HepG2 (cell line): ENCODE results near the gene SYT9. TPM values are rescaled to one million over a fixed set of nuclear protein-coding genes. Genes with fewer than 3 reads are reported as not detected.

Experiments
- FOXM1 ChIP-seq: sonication (generic); formaldehyde crosslinking; IDR thresholded peaks from 2 replicates; pipeline ENCODE4 v1.5.0; 2020; ENCODE audit warnings: missing genetic modification reagents
- GPN1 ChIP-seq: sonication (generic); formaldehyde crosslinking; IDR thresholded peaks from 2 replicates; pipeline ENCODE4 v1.5.1; 2020; ENCODE audit warnings: missing genetic modification reagents, borderline replicate concordance
- HDAC6 ChIP-seq: fragments of 200-600 bp; sonication (generic); IDR thresholded peaks from 2 replicates; pipeline ENCODE4 v1.7.0; 2017; ENCODE audit warnings: mild to moderate bottlenecking, antibody characterized with exemption, low read length, low read depth
- NCOA1 ChIP-seq: sonication (generic); formaldehyde crosslinking; IDR thresholded peaks from 2 replicates; pipeline ENCODE4 v1.9.0; 2021; ENCODE audit warnings: missing genetic modification reagents
- NFKB2 ChIP-seq: sonication (generic); formaldehyde crosslinking; IDR thresholded peaks from 2 replicates; pipeline ENCODE4 v1.4.0; 2020; ENCODE audit warnings: missing genetic modification reagents, borderline replicate concordance
- SALL1 ChIP-seq: sonication (generic); formaldehyde crosslinking; IDR thresholded peaks from 2 replicates; pipeline ENCODE4 v1.8.0; 2022; ENCODE audit warnings: mild to moderate bottlenecking, missing genetic modification reagents
- SRY ChIP-seq: sonication (generic); formaldehyde crosslinking; IDR thresholded peaks from 2 replicates; pipeline ENCODE4 v1.8.0; 2022; ENCODE audit warnings: mild to moderate bottlenecking, missing genetic modification reagents
- YY1 ChIP-seq: IDR thresholded peaks from 2 replicates; pipeline ENCODE4 v1.6.1; 2011; ENCODE audit warnings: low read length, low read depth, moderate library complexity, mild to moderate bottlenecking; ENCODE audit not compliant: insufficient read depth, insufficient replicate concordance
- ZNF451 ChIP-seq: sonication (generic); formaldehyde crosslinking; IDR thresholded peaks from 2 replicates; pipeline ENCODE4 v1.5.0; 2020; ENCODE audit warnings: mild to moderate bottlenecking, missing genetic modification reagents
- ZNF678 ChIP-seq: sonication (generic); formaldehyde crosslinking; IDR thresholded peaks from 2 replicates; pipeline ENCODE4 v1.4.0; 2020; ENCODE audit warnings: mild to moderate bottlenecking, missing genetic modification reagents
- polyA plus RNA-seq, 8 experiments: library from polyadenylated mRNA; depleted of rRNA in 3 of 8; stranded (reverse) in 7 of 8; unstranded in 1 of 8; fragments of >200 nt; fragmentation: Illumina TruSeq in 4 of 8; extraction: Trizol in 4 of 8; gene quantifications; 2 replicates each; pipeline versions ENCODE4 v1.2.1 to v1.2.3, GENCODE V29; 2011 to 2016; ENCODE audit warnings: low read depth in 4 of 8, missing spikeins in 1 of 8, mixed read lengths in 1 of 8; ENCODE audit not compliant: insufficient read depth in 1 of 8
- total RNA-seq, 5 experiments: library from RNA; depleted of rRNA; stranded (reverse); fragments of >200 nt; fragmentation: Illumina TruSeq; extraction: Trizol; gene quantifications; 2 replicates each; pipeline ENCODE4 v1.2.3, GENCODE V29; 2016; ENCODE audit warnings: low read depth in 1 of 5
- TF ChIP-seq, protein P1 (sequence below): sonication (generic); formaldehyde crosslinking; IDR thresholded peaks from 2 replicates; pipeline ENCODE4 v1.4.0; 2020; ENCODE audit warnings: missing genetic modification reagents
- TF ChIP-seq, protein P2 (sequence below): sonication (generic); formaldehyde crosslinking; IDR thresholded peaks from 2 replicates; pipeline ENCODE4 v1.9.0; 2022; ENCODE audit warnings: missing genetic modification reagents, mild to moderate bottlenecking, borderline replicate concordance
- TF ChIP-seq, protein P3 (sequence below): sonication (generic); formaldehyde crosslinking; IDR thresholded peaks from 2 replicates; pipeline ENCODE4 v1.8.1; 2023; ENCODE audit warnings: mild to moderate bottlenecking, inconsistent platforms, moderate library complexity, missing genetic modification reagents, borderline replicate concordance
- TF ChIP-seq, protein P4 (sequence below): IDR thresholded peaks from 2 replicates; pipeline ENCODE4 v1.6.1; 2012; ENCODE audit warnings: inconsistent platforms
- TF ChIP-seq, protein P5 (sequence below): sonication (generic); formaldehyde crosslinking; IDR thresholded peaks from 2 replicates; pipeline ENCODE4 v1.5.0; 2020; ENCODE audit warnings: mild to moderate bottlenecking, missing genetic modification reagents, borderline replicate concordance
- TF ChIP-seq, protein P6 (sequence below): IDR thresholded peaks from 2 replicates; pipeline ENCODE4 v1.6.1; 2018; ENCODE audit warnings: missing genetic modification reagents, mild to moderate bottlenecking, missing compliant biosample characterization

Gene SYT9
- total and polyA plus RNA-seq, 2 of the 13 experiments (the other 11 are each of a cell fraction or from before 2014, with no cell fraction given): not detected

DNA sequence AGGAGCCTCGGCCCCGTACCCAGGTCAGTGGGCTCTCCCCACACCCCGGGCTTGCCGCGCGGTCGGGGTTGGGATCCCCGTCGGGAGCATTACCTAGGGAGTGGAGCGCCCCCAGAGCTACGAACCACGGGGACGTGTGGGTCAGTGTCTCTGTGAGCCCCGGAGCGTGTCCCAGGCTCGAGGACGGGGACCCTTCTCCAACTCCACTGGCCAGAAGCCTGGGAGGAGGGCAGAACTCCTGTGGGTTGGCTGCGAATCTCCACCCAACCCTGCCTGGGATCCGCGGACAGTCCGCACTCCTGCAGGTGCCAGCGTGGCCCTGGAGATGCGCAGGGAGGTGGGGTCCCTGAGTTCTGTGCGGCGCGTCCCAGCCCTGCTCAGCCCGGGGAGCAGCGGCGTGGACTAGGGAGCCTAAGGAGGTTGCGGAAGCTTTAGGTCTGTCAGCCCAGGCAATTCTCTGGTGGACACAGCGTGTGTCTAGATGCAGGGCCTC, 262.4 kb downstream of the SYT9 start (continued):
- TF ChIP-seq, protein P1, sequence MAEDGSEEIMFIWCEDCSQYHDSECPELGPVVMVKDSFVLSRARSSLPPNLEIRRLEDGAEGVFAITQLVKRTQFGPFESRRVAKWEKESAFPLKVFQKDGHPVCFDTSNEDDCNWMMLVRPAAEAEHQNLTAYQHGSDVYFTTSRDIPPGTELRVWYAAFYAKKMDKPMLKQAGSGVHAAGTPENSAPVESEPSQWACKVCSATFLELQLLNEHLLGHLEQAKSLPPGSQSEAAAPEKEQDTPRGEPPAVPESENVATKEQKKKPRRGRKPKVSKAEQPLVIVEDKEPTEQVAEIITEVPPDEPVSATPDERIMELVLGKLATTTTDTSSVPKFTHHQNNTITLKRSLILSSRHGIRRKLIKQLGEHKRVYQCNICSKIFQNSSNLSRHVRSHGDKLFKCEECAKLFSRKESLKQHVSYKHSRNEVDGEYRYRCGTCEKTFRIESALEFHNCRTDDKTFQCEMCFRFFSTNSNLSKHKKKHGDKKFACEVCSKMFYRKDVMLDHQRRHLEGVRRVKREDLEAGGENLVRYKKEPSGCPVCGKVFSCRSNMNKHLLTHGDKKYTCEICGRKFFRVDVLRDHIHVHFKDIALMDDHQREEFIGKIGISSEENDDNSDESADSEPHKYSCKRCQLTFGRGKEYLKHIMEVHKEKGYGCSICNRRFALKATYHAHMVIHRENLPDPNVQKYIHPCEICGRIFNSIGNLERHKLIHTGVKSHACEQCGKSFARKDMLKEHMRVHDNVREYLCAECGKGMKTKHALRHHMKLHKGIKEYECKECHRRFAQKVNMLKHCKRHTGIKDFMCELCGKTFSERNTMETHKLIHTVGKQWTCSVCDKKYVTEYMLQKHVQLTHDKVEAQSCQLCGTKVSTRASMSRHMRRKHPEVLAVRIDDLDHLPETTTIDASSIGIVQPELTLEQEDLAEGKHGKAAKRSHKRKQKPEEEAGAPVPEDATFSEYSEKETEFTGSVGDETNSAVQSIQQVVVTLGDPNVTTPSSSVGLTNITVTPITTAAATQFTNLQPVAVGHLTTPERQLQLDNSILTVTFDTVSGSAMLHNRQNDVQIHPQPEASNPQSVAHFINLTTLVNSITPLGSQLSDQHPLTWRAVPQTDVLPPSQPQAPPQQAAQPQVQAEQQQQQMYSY (CRISPR knock-in tag): no peak
- no peak for TF ChIP-seq FOXM1 (CRISPR knock-in tag)
- peak; percentile 56 for TF ChIP-seq NCOA1
- TF ChIP-seq YY1: no peak
- TF ChIP-seq, protein P2, sequence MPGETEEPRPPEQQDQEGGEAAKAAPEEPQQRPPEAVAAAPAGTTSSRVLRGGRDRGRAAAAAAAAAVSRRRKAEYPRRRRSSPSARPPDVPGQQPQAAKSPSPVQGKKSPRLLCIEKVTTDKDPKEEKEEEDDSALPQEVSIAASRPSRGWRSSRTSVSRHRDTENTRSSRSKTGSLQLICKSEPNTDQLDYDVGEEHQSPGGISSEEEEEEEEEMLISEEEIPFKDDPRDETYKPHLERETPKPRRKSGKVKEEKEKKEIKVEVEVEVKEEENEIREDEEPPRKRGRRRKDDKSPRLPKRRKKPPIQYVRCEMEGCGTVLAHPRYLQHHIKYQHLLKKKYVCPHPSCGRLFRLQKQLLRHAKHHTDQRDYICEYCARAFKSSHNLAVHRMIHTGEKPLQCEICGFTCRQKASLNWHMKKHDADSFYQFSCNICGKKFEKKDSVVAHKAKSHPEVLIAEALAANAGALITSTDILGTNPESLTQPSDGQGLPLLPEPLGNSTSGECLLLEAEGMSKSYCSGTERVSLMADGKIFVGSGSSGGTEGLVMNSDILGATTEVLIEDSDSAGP (CRISPR knock-in tag): peak; percentile 18; the same call in 1 of the 2 replicates
- TF ChIP-seq ZNF678 (CRISPR knock-in tag): peak; percentile 50; the same call in 1 of the 2 replicates
- TF ChIP-seq, protein P3, sequence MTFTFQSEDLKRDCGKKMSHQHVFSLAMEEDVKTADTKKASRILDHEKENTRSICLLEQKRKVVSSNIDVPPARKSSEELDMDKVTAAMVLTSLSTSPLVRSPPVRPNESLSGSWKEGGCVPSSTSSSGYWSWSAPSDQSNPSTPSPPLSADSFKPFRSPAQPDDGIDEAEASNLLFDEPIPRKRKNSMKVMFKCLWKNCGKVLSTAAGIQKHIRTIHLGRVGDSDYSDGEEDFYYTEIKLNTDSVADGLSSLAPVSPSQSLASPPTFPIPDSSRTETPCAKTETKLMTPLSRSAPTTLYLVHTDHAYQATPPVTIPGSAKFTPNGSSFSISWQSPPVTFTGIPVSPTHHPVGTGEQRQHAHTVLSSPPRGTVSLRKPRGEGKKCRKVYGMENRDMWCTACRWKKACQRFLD: peak; percentile 65; the same call in 1 of the 2 replicates
- TF ChIP-seq, protein P4, sequence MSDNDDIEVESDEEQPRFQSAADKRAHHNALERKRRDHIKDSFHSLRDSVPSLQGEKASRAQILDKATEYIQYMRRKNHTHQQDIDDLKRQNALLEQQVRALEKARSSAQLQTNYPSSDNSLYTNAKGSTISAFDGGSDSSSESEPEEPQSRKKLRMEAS: peak; percentile 13; the same call in 1 of the 2 replicates
- no peak for TF ChIP-seq GPN1 (CRISPR knock-in tag)
- TF ChIP-seq SALL1 (CRISPR knock-in tag): peak; percentile 34; the same call in 1 of the 2 replicates
- TF ChIP-seq SRY: no peak
- TF ChIP-seq NFKB2 (CRISPR knock-in tag): no peak; the same call in 1 of the 2 replicates
- TF ChIP-seq, protein P5, sequence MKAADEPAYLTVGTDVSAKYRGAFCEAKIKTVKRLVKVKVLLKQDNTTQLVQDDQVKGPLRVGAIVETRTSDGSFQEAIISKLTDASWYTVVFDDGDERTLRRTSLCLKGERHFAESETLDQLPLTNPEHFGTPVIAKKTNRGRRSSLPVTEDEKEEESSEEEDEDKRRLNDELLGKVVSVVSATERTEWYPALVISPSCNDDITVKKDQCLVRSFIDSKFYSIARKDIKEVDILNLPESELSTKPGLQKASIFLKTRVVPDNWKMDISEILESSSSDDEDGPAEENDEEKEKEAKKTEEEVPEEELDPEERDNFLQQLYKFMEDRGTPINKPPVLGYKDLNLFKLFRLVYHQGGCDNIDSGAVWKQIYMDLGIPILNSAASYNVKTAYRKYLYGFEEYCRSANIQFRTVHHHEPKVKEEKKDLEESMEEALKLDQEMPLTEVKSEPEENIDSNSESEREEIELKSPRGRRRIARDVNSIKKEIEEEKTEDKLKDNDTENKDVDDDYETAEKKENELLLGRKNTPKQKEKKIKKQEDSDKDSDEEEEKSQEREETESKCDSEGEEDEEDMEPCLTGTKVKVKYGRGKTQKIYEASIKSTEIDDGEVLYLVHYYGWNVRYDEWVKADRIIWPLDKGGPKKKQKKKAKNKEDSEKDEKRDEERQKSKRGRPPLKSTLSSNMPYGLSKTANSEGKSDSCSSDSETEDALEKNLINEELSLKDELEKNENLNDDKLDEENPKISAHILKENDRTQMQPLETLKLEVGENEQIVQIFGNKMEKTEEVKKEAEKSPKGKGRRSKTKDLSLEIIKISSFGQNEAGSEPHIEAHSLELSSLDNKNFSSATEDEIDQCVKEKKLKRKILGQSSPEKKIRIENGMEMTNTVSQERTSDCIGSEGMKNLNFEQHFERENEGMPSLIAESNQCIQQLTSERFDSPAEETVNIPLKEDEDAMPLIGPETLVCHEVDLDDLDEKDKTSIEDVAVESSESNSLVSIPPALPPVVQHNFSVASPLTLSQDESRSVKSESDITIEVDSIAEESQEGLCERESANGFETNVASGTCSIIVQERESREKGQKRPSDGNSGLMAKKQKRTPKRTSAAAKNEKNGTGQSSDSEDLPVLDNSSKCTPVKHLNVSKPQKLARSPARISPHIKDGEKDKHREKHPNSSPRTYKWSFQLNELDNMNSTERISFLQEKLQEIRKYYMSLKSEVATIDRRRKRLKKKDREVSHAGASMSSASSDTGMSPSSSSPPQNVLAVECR (CRISPR knock-in tag): peak; percentile 73; the same call in 1 of the 2 replicates
- TF ChIP-seq, protein P6, sequence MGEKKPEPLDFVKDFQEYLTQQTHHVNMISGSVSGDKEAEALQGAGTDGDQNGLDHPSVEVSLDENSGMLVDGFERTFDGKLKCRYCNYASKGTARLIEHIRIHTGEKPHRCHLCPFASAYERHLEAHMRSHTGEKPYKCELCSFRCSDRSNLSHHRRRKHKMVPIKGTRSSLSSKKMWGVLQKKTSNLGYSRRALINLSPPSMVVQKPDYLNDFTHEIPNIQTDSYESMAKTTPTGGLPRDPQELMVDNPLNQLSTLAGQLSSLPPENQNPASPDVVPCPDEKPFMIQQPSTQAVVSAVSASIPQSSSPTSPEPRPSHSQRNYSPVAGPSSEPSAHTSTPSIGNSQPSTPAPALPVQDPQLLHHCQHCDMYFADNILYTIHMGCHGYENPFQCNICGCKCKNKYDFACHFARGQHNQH (CRISPR knock-in tag): 0 out of 2 replicates have a peak, but pooled peaks have one; percentile 16
- no peak for TF ChIP-seq HDAC6
- TF ChIP-seq ZNF451: 0 out of 2 replicates have a peak, but pooled peaks have one; percentile 50
